Measurements from ENCODE around the gene PMP22.
A peak's percentile ranks its signal among the peaks of the same experiment; 100 is the strongest.
"Not testable (repeated sequence)": the region's sequence is repeated elsewhere in the genome, so short reads cannot be mapped to it uniquely, and the experiment has no call there.

PMP22 gene

GRCh38 chr17:15255713-15256454 is 9.2 kb downstream of the PMP22 start:
- DNase-seq (ENCODE audit: low read depth in 2 of 2): no peak

GRCh38 chr17:15250135-15250860 is 14.8 kb downstream of the PMP22 start:
- DNase-seq (ENCODE audit: low read depth in 2 of 2): no peak

DNA sequence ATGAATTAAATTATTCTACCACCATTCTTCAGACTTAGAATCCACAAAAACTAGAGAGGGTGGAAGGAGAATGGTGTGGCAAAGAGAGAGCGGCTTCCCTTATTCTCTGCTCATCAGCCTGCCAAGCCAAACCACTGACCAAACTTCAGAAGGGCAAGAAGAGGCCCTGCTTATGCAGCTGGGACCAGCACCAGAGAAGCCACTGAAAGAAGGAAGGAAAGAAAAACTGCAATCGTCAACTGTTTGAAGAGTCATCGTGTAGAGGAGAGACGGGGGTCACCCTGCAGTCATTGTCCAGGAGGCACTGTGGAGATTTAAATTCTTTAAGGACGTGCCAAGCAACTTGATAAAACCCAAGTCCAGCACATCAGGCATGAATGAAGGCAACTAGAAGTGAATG is 15.6 kb downstream of the PMP22 start:
- no peak for DNase-seq (ENCODE audit: low read depth in 2 of 2)

DNA sequence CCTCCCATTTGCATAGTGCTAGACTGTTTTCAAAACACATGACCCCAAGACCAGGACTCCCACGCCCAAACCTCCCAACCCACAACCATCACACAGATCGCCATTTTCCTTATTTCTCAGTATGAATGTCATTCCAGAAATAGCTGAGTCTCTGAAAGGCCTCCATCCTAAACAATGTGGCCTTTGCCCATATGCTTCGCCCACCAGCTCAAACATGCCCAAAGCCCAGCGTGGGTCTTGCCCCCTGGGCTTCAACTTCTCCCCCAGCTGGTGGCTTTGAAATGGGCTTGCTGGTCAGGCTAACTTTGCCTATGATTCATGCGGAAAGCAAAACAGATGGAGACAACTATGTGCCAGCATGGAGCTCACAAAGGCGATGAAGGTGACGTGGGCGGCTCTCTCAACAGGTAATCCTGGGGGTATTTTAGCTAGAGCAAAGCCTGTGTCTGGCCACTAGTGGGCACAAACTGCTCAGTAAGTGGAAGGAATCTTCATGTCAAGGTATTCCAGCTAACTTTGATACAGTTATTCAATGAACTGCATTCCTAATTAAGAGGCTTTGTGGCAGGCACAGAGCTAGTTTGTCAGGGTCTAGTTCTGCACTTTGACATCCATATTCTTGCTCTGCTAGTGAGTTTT is 17.1 kb downstream of the PMP22 start:
- no peak for DNase-seq (ENCODE audit: low read depth in 2 of 2)

- DNase-seq (ENCODE audit: low read depth in 2 of 2): no peak
These were observed 20.1 kb downstream of the PMP22 start for GRCh38 chr17:15245054-15245453.

DNA sequence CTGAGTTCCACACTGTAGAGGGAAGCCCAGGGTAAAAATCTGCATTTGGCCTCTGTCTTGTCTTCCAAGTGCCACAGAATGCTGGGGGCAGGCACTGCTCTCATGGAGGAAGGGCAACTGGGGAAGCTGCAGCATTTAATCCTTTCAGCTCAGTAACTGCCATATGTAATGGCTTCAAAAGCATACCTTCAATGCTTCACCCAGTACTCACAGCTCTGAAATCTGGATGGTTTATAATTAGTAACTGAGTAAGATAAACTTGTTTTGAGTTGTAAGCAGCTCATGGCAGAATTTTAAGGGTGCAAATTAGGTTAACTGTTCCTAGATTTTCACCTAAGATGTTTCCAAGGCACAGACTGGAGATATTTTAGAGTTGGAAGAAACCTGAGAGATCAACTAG is 24.5 kb downstream of the PMP22 start:
- no peak for DNase-seq (ENCODE audit: low read depth in 2 of 2)

GRCh38 chr17:15239491-15239890 is 25.6 kb downstream of the PMP22 start:
- DNase-seq (ENCODE audit: low read depth in 2 of 2): no peak

DNA sequence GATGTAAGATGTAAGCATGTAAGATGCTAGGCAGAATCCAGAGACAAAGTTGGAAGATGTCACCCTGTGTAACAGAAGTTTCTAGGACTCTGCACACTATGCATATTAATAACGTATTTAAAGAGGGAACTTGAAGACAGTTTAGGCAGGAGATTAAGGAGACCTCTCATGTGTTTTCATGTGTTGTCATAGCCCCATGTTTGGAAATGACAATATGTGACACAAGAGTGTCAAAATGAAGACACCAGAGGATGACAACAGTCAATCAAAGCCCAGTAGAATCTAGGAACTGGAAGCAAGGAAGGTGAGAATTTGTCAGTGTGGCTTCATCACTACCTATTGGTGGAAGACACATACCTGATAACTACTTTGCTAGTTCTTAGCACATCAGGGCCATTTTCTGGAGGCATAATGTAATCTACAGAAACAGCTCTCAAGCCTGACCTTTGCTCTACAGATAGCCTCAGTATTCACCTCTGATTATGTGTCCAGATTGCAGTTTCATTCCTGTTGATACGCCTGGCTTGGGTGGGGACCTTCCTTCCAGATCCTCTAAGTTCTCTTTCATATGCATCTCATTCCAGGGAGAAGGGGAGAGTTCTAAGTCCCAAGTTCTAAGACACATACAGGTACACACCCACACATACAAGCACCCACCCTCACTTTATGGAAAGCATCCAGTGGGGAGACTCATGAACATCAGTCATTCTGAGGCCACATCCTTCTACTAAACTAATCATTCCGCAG is 26.3 kb downstream of the PMP22 start:
- DNase-seq (ENCODE audit: low read depth in 2 of 2): no peak

GRCh38 chr17:15238057-15238456 is 27.1 kb downstream of the PMP22 start:
- DNase-seq (ENCODE audit: low read depth in 2 of 2): no peak

GRCh38 chr17:15237106-15237425 is 28.1 kb downstream of the PMP22 start:
- DNase-seq (ENCODE audit: low read depth in 2 of 2): no peak

DNA sequence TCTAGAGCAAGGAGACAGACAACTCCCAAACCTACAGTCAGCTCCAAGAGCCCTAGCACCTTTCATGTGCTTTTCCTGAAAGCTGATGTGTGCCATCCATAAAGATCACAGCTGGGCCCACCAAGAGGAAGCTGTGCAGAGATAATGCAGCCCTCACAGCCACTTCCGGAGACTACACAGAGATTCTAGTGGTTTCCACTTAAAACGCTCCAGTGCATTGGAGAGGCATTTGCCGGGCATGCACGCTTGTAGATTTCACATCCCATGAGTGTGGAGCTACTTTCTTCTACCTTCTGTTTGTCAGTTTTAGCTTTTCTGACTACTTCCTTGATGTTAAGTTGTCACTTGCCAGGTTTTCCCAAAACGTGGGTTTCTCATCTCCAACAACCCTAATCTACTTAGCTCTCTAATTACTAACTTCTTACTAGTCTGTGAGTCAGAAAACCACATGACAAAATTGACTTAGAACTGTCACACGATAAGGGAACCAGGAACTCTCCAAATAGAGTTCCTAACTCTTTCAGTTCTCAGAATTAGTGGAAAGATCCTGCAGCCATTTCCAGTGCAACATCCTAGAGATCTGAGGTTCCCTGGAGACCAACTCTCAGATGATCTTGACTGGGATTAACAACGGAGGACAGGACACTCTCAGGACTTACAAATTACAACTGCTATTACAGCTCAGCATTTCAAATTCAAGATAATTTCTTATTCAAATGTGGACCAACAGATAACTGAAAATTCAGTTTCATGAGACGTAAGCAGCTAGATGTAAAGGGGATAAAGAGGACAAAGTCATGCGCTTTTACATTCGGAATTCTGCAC is 28.6 kb downstream of the PMP22 start:
- no peak for DNase-seq (ENCODE audit: low read depth in 2 of 2)

- no peak for DNase-seq (ENCODE audit: low read depth in 2 of 2)
These were observed 31.2 kb downstream of the PMP22 start for GRCh38 chr17:15233971-15234370.

- DNase-seq (ENCODE audit: low read depth in 2 of 2): no peak
These were observed 31.9 kb downstream of the PMP22 start for GRCh38 chr17:15233022-15233805.

GRCh38 chr17:15232517-15232915 is 32.6 kb downstream of the PMP22 start:
- no peak for DNase-seq (ENCODE audit: low read depth in 2 of 2)

DNA sequence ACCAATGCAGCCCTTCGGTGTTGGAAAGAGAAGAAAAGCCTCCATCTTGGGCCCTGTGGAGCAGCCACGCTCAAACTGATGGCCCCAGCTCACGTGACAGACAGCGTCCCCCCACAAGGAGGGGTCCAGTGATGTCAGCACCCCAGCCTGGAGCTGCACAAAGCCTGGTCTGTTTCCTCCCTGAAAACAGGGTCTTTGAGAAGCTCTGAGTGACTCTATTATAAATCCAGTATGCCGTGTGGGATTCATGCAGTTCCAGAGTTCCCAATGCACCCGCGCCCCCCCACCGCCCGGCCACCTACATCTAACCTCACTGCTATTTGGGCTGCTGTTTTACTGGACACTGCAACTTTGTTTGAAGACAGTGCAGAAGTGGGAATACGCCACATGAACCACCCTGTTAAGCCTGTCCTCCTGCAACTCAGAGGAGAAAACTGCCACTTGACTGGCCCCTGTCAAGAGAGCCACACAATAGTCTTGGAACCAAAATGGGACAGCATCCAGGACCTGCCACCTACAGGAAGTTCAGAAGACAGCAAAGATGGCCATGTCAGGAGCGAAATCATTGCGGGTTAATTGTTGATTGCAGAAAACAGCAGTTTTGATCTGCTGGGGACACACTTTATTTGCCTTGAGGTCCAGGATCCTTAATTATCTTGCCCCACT is 33.1 kb downstream of the PMP22 start:
- no peak for DNase-seq (ENCODE audit: low read depth in 2 of 2)

DNA sequence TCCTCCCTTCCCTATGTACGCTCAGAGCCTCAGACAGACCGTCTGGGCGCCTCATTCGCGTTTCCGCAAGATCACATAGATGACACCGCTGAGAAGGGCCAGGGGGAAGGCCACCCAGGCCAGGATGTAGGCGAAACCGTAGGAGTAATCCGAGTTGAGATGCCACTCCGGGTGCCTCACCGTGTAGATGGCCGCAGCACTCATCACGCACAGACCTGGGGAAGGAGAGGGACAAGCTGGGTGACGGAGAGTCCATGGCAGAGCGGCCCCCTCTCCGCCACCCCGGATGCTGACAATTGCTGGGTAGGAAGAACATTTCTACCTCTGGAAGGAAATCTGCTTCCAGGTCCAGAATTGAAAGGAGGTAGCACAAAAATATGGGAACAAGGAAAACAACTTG is 34.3 kb downstream of the PMP22 start:
- DNase-seq (ENCODE audit: low read depth in 2 of 2): no peak

GRCh38 chr17:15221827-15222226 is 43.3 kb downstream of the PMP22 start:
- not testable (repeated sequence) for DNase-seq (ENCODE audit: low read depth in 2 of 2)

DNA sequence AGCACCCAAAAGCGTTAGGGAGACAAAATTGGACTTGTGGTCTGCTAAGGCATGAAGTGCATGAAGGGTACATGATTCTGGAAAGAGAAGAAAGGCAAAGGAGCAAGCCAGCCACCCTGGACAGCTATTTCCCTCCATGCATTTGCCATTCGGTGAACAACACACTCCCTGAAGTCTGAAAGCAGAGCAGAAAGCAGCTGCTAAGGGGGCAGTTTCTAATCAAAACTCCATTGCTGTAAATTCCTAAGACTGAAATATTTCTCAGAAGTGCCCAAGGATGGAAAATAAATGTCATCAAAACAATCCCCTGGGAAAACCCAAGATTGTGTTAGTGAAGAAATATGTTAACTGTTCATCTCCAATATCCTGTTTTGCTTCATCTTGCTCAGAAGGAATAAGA is 44.3 kb downstream of the PMP22 start:
- peak; percentile 66 to 68 for DNase-seq (ENCODE audit: low read depth in 2 of 2)

DNA sequence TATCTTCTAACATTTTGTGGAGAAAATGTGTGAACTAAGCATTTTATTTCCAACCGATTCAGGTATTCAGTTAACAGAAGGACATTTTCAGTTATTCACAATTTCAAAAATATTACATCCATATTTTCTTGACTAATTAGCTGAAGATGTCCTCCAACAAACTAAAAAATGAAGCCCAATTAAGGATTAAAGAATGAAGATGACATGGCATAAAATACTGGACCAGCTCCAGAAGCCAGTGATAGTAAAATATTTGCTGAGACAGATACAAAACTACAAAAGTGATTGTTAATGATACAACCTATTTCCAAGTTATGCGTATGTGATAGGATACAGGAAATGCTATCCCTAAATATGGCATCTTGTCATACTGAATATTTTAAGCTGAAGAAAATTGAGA is 48.6 kb downstream of the PMP22 start:
- no peak for DNase-seq (ENCODE audit: low read depth in 2 of 2)
